GM23338 (cell line): ENCODE data around the gene HBA1. TPM values are rescaled to one million over a fixed set of nuclear protein-coding genes. Genes with fewer than 3 reads are reported as not detected.

Source experiments
- ATAC-seq: fragments of 200-7000 bp; cut with Tn5 transposase; 3 replicates; pipeline ENCODE4 v1.9.1; 2020
- DNase-seq: peaks from one replicate; pipeline ENCODE4 v3.0.0-alpha.2; 2015; ENCODE audit warnings: low spot score
- H2AFZ ChIP-seq: fragments of 200-600 bp; sonication (generic); 2 replicates; pipeline ENCODE4 v1.8.0; 2016; ENCODE audit warnings: antibody characterized with exemption, mild to moderate bottlenecking, moderate library complexity
- H3F3A ChIP-seq: fragments of 200-600 bp; sonication (generic); replicated peaks from 2 replicates; pipeline ENCODE4 v1.8.0; 2017; ENCODE audit warnings: antibody characterized with exemption, mixed run types, low read depth
- H3K27ac ChIP-seq: fragments of 200-600 bp; sonication (generic); 2 replicates; pipeline ENCODE4 v1.6.1; 2016; ENCODE audit warnings: low read depth
- H3K27me3 ChIP-seq: fragments of 200-600 bp; sonication (generic); 2 replicates; pipeline ENCODE4 v1.8.0; 2016; ENCODE audit warnings: mild to moderate bottlenecking, mixed run types, moderate library complexity; ENCODE audit not compliant: insufficient read depth
- H3K36me3 ChIP-seq: fragments of 200-600 bp; sonication (generic); 2 replicates; pipeline ENCODE4 v1.8.0; 2016; ENCODE audit warnings: mild to moderate bottlenecking; ENCODE audit not compliant: insufficient read depth
- H3K4me1 ChIP-seq: fragments of 200-600 bp; sonication (generic); 2 replicates; pipeline ENCODE4 v1.8.0; 2016; ENCODE audit warnings: mild to moderate bottlenecking, moderate library complexity; ENCODE audit not compliant: insufficient read depth
- H3K4me2 ChIP-seq: fragments of 200-600 bp; sonication (generic); 2 replicates; pipeline ENCODE4 v1.7.1; 2017; ENCODE audit warnings: mixed run types
- H3K4me3 ChIP-seq: fragments of 200-600 bp; sonication (generic); 2 replicates; pipeline ENCODE4 v1.6.1; 2016; ENCODE audit warnings: mixed run types
- H3K79me2 ChIP-seq: fragments of 200-600 bp; sonication (generic); replicated peaks from 2 replicates; pipeline ENCODE4 v1.8.0; 2017; ENCODE audit warnings: mild to moderate bottlenecking; ENCODE audit not compliant: insufficient read depth
- H3K9me2 ChIP-seq: fragments of 200-600 bp; sonication (generic); 2 replicates; pipeline ENCODE4 v1.8.0; 2017; ENCODE audit not compliant: insufficient read depth
- H4K20me1 ChIP-seq: fragments of 200-600 bp; sonication (generic); replicated peaks from 2 replicates; pipeline ENCODE4 v1.8.0; 2017; ENCODE audit warnings: mild to moderate bottlenecking; ENCODE audit not compliant: insufficient read depth
- H3K27ac Mint-ChIP-seq: 2 replicates; pipeline ENCODE4 v1.8.0; 2020; ENCODE audit warnings: inconsistent platforms, mild to moderate bottlenecking, moderate library complexity, mixed read lengths
- H3K27me3 Mint-ChIP-seq: 3 replicates; pipeline ENCODE4 v1.8.0; 2022; ENCODE audit warnings: low read depth, mild to moderate bottlenecking, moderate library complexity, mixed read lengths, inconsistent platforms; ENCODE audit not compliant: insufficient read depth, poor library complexity
- H3K36me3 Mint-ChIP-seq: 3 replicates; pipeline ENCODE4 v1.8.0; 2021; ENCODE audit warnings: low read depth, mild to moderate bottlenecking, inconsistent platforms, moderate library complexity, mixed read lengths
- H3K4me1 Mint-ChIP-seq: 3 replicates; pipeline ENCODE4 v1.8.0; 2020; ENCODE audit warnings: mild to moderate bottlenecking, inconsistent platforms, mixed read lengths
- H3K4me3 Mint-ChIP-seq: 3 replicates; pipeline ENCODE4 v1.8.0; 2021; ENCODE audit warnings: moderate library complexity, mild to moderate bottlenecking, inconsistent platforms, mixed read lengths
- H3K9me3 Mint-ChIP-seq: 3 replicates; pipeline ENCODE4 v1.8.0; 2020; ENCODE audit warnings: moderate library complexity, mild to moderate bottlenecking, inconsistent platforms, mixed read lengths
- CREB1 ChIP-seq: fragments of 250-450 bp; sonication (Bioruptor Pico); IDR thresholded peaks from 2 replicates; pipeline ENCODE4 v1.5.0; 2020; ENCODE audit warnings: low read depth, mild to moderate bottlenecking, moderate library complexity
- EZH2 ChIP-seq: fragments of 200-600 bp; sonication (generic); IDR thresholded peaks from one replicate; pipeline ENCODE4 v1.8.0; 2017; ENCODE audit warnings: antibody characterized with exemption, mild to moderate bottlenecking, low read depth; ENCODE audit not compliant: unreplicated experiment
- EZH2phosphoT487 ChIP-seq: fragments of 200-600 bp; sonication (generic); IDR thresholded peaks from one replicate; pipeline ENCODE4 v1.8.1; 2018; ENCODE audit warnings: antibody characterized with exemption; ENCODE audit not compliant: unreplicated experiment
- JUNB ChIP-seq: IDR thresholded peaks from one replicate; pipeline ENCODE4 v1.6.1; 2016; ENCODE audit warnings: antibody characterized with exemption; ENCODE audit not compliant: unreplicated experiment
- NANOG ChIP-seq: IDR thresholded peaks from 2 replicates; pipeline ENCODE4 v1.6.1; 2016; ENCODE audit warnings: antibody characterized with exemption, borderline replicate concordance
- POLR2AphosphoS5 ChIP-seq: IDR thresholded peaks from 2 replicates; pipeline ENCODE4 v1.6.1; 2016; ENCODE audit warnings: antibody characterized with exemption, low read depth
- STAT1 ChIP-seq: IDR thresholded peaks from one replicate; pipeline ENCODE4 v1.6.1; 2016; ENCODE audit warnings: antibody characterized with exemption; ENCODE audit not compliant: unreplicated experiment
- ZNF114 ChIP-seq: fragments of 250-450 bp; sonication (Bioruptor Pico); IDR thresholded peaks from 2 replicates; pipeline ENCODE4 v1.5.0; 2020; ENCODE audit warnings: mild to moderate bottlenecking, moderate library complexity
- ZNF331 ChIP-seq: fragments of 250-450 bp; sonication (Bioruptor Pico); IDR thresholded peaks from 2 replicates; pipeline ENCODE4 v1.5.0; 2020; ENCODE audit warnings: low read depth, mild to moderate bottlenecking, moderate library complexity
- ZNF462 ChIP-seq: fragments of 250-450 bp; sonication (Bioruptor Pico); IDR thresholded peaks from 2 replicates; pipeline ENCODE4 v1.5.0; 2020; ENCODE audit warnings: mild to moderate bottlenecking, moderate library complexity
- polyA plus RNA-seq: library from polyadenylated mRNA; unstranded; fragments of >200 nt; fragmentation: Nextera tagmentation; extraction: Ambion mirVana; gene quantifications from 2 replicates; pipeline ENCODE4 v1.2.1, GENCODE V29; 2016
- total RNA-seq: library from RNA; depleted of rRNA; stranded (reverse); fragments of >200 nt; shearing (Covaris generic); gene quantifications from 2 replicates; pipeline ENCODE4 v1.2.3, GENCODE V29; 2014
- TF ChIP-seq, protein P1 (sequence below): IDR thresholded peaks from 2 replicates; pipeline ENCODE4 v1.6.1; 2016; ENCODE audit warnings: antibody characterized with exemption
- TF ChIP-seq, protein P2 (sequence below), 2 experiments: fragments of 200-600 bp in 1 of 2; sonication (generic) in 1 of 2; conservative IDR thresholded peaks; 2 replicates each; pipeline versions ENCODE4 v1.5.1 to v1.6.1; 2016 to 2017; ENCODE audit warnings: antibody characterized with exemption in 2 of 2, low read depth in 2 of 2, mild to moderate bottlenecking in 2 of 2, moderate library complexity in 1 of 2
- TF ChIP-seq, protein P3 (sequence below): IDR thresholded peaks from one replicate; pipeline ENCODE4 v1.6.1; 2018; ENCODE audit warnings: antibody characterized with exemption; ENCODE audit not compliant: unreplicated experiment

Gene HBA1
- total and polyA plus RNA-seq, 2 experiments from 2014 or later, result 6.7 TPM; not detected in 1

DNA sequence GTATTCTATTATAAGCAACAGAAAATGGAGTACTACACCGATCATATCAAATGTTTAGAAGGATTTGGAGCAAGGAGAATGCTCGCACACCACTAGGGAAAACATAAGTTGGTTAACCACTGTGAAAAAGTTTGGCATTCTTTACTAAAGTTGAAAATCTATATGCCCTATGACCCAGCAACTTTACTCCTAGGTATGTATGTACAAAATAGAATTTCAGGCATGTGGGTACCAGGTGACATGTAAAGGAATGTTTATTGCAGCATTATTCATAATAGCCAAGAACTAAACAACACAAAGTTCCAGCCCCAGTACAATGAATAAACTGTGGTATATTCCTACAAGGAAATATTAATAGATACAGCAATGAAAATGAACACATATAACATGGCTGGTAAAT, 29.8 kb upstream of the HBA1 start:
- H3K4me2 ChIP-seq, result no peak overlapping the region
- no peaks in the 10 kb centered on the region for H3K9me2 ChIP-seq
- DNase-seq (no peak), ATAC-seq (no peak)
- Mint-ChIP-seq H3K4me3 (no peak overlapping the region), H3K27ac (no peak overlapping the region), H3K9me3 (no peaks in the 10 kb centered on the region; the same call in 2 of the 3 replicates), H3K4me1 (no peaks in the 10 kb centered on the region), H3K27me3 (peaks cover 11% of the 10 kb centered on the region), H3K36me3 (no peaks in the 10 kb centered on the region; the same call in 2 of the 3 replicates)
- no peaks in the 10 kb centered on the region for H3K79me2 ChIP-seq
- no peak overlapping the region for H2AFZ ChIP-seq
- no peak overlapping the region for H3K27ac ChIP-seq
- no peaks in the 10 kb centered on the region for H3K36me3 ChIP-seq
- TF ChIP-seq EZH2 (no peak), ZNF331 (no peak), STAT1 (no peak), NANOG (no peak), EZH2phosphoT487 (no peak), JUNB (no peak), POLR2AphosphoS5 (no peak), ZNF114 (no peak), CREB1 (no peak), ZNF462 (CRISPR knock-in tag) (no peak)
- TF ChIP-seq, protein P1, sequence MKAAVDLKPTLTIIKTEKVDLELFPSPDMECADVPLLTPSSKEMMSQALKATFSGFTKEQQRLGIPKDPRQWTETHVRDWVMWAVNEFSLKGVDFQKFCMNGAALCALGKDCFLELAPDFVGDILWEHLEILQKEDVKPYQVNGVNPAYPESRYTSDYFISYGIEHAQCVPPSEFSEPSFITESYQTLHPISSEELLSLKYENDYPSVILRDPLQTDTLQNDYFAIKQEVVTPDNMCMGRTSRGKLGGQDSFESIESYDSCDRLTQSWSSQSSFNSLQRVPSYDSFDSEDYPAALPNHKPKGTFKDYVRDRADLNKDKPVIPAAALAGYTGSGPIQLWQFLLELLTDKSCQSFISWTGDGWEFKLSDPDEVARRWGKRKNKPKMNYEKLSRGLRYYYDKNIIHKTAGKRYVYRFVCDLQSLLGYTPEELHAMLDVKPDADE, result no peak
- TF ChIP-seq, protein P2, sequence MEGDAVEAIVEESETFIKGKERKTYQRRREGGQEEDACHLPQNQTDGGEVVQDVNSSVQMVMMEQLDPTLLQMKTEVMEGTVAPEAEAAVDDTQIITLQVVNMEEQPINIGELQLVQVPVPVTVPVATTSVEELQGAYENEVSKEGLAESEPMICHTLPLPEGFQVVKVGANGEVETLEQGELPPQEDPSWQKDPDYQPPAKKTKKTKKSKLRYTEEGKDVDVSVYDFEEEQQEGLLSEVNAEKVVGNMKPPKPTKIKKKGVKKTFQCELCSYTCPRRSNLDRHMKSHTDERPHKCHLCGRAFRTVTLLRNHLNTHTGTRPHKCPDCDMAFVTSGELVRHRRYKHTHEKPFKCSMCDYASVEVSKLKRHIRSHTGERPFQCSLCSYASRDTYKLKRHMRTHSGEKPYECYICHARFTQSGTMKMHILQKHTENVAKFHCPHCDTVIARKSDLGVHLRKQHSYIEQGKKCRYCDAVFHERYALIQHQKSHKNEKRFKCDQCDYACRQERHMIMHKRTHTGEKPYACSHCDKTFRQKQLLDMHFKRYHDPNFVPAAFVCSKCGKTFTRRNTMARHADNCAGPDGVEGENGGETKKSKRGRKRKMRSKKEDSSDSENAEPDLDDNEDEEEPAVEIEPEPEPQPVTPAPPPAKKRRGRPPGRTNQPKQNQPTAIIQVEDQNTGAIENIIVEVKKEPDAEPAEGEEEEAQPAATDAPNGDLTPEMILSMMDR (conservative IDR thresholded peaks at IDR 0.05; ENCODE audit: low read depth in 2 of 2), result no peak
- TF ChIP-seq, protein P3, sequence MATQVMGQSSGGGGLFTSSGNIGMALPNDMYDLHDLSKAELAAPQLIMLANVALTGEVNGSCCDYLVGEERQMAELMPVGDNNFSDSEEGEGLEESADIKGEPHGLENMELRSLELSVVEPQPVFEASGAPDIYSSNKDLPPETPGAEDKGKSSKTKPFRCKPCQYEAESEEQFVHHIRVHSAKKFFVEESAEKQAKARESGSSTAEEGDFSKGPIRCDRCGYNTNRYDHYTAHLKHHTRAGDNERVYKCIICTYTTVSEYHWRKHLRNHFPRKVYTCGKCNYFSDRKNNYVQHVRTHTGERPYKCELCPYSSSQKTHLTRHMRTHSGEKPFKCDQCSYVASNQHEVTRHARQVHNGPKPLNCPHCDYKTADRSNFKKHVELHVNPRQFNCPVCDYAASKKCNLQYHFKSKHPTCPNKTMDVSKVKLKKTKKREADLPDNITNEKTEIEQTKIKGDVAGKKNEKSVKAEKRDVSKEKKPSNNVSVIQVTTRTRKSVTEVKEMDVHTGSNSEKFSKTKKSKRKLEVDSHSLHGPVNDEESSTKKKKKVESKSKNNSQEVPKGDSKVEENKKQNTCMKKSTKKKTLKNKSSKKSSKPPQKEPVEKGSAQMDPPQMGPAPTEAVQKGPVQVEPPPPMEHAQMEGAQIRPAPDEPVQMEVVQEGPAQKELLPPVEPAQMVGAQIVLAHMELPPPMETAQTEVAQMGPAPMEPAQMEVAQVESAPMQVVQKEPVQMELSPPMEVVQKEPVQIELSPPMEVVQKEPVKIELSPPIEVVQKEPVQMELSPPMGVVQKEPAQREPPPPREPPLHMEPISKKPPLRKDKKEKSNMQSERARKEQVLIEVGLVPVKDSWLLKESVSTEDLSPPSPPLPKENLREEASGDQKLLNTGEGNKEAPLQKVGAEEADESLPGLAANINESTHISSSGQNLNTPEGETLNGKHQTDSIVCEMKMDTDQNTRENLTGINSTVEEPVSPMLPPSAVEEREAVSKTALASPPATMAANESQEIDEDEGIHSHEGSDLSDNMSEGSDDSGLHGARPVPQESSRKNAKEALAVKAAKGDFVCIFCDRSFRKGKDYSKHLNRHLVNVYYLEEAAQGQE, result no peak
- H3K4me1 ChIP-seq, result no peaks in the 10 kb centered on the region
- no peaks in the 10 kb centered on the region for H3F3A ChIP-seq
- H3K4me3 ChIP-seq, result no peak overlapping the region
- peaks cover 18% of the 10 kb centered on the region; the same call in 1 of the 2 replicates for H3K27me3 ChIP-seq
- H4K20me1 ChIP-seq, result no peaks in the 10 kb centered on the region
